Smooth muscle cell (in vitro differentiated cells): ENCODE results near the gene RSPO4. TPM values are rescaled to one million over a fixed set of nuclear protein-coding genes. Genes with fewer than 3 reads are reported as not detected.

Experiments used
- DNase-seq: peaks from one replicate; lab custom pipeline; 2025; ENCODE audit not compliant: unreplicated experiment; lab: John Stamatoyannopoulos, UW
- H2AFZ ChIP-seq: fragments of 200-600 bp; sonication (generic); 2 replicates; pipeline ENCODE4 v1.6.0; 2016; ENCODE audit warnings: antibody characterized with exemption, low read depth, mild to moderate bottlenecking
- H3F3A ChIP-seq: fragments of 200-600 bp; sonication (generic); 2 replicates; pipeline ENCODE4 v1.6.0; 2017; ENCODE audit warnings: antibody characterized with exemption, low read depth
- H3K27ac ChIP-seq: fragments of 200-600 bp; sonication (generic); 2 replicates; pipeline ENCODE4 v1.5.1; 2016; ENCODE audit warnings: low read depth, mild to moderate bottlenecking
- H3K27me3 ChIP-seq: fragments of 200-600 bp; sonication (generic); 2 replicates; pipeline ENCODE4 v1.6.1; 2016; ENCODE audit warnings: low read depth, mild to moderate bottlenecking
- H3K36me3 ChIP-seq: fragments of 200-600 bp; sonication (generic); 2 replicates; pipeline ENCODE4 v1.5.1; 2016; ENCODE audit warnings: low read depth
- H3K4me1 ChIP-seq: fragments of 200-600 bp; sonication (generic); 2 replicates; pipeline ENCODE4 v1.5.1; 2016; ENCODE audit warnings: low read depth
- H3K4me2 ChIP-seq: fragments of 200-600 bp; sonication (generic); 2 replicates; pipeline ENCODE4 v1.6.0; 2016; ENCODE audit warnings: mild to moderate bottlenecking
- H3K4me3 ChIP-seq: fragments of 200-600 bp; sonication (generic); 2 replicates; pipeline ENCODE4 v1.5.1; 2016; ENCODE audit warnings: mild to moderate bottlenecking
- H3K79me2 ChIP-seq: fragments of 200-600 bp; sonication (generic); 2 replicates; pipeline ENCODE4 v1.6.0; 2016; ENCODE audit warnings: low read depth, mild to moderate bottlenecking
- H3K9ac ChIP-seq: fragments of 200-600 bp; sonication (generic); 2 replicates; pipeline ENCODE4 v1.6.0; 2016; ENCODE audit warnings: low read depth
- H3K9me3 ChIP-seq: fragments of 200-600 bp; sonication (generic); replicated peaks from 2 replicates; pipeline ENCODE4 v1.5.1; 2016; ENCODE audit warnings: low read depth
- H4K20me1 ChIP-seq: fragments of 200-600 bp; sonication (generic); 2 replicates; pipeline ENCODE4 v1.6.0; 2016; ENCODE audit warnings: low read depth
- WGBS: methylation state at CpG from one replicate; pipeline ENCODE4 v1.1.7; 2016; ENCODE audit warnings: low lambda C conversion rate; 5-methylcytosine and 5-hydroxymethylcytosine counted together
- polyA plus RNA-seq: library from polyadenylated mRNA; unstranded; fragments of >200 nt; fragmentation: Nextera tagmentation; extraction: Ambion mirVana; gene quantifications from 2 replicates; pipeline ENCODE4 v1.2.1, GENCODE V29; 2016
- total RNA-seq: library from RNA; depleted of rRNA; stranded (reverse); fragments of >200 nt; gene quantifications from 2 replicates; pipeline ENCODE4 v1.2.3, GENCODE V29; 2014
- TF ChIP-seq, protein P1 (sequence below): fragments of 200-600 bp; sonication (generic); IDR thresholded peaks from 2 replicates; pipeline ENCODE4 v1.5.1; 2017; ENCODE audit warnings: borderline replicate concordance, mild to moderate bottlenecking, antibody characterized with exemption; ENCODE audit not compliant: insufficient read depth, poor library complexity, severe bottlenecking

The RSPO4 gene
- total and polyA plus RNA-seq, 2 experiments from 2014 or later = 1.3 to 5.0 TPM

DNA sequence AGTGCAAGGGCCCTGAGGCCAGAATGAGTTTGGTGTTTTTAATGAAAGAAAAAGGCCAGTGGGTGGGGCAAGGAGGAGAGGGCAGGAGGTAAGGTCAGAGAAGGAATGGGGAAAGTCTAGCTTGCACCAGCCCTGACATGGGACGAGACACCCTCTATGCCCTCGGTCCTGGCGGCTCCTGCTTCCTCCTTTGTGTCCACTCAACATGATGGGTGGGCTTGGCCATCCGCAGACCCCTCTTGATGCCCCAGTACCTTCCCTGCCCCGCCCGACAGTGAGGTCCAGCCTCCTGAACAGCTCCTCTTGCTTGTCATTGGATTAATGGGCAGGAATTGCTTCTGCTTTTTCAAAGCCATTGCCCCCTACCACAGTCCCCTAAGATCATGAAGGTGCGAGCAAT, 52.4 kb downstream of the RSPO4 start:
- no peaks in the 10 kb centered on the region for H3F3A ChIP-seq
- H3K36me3 ChIP-seq = no peaks in the 10 kb centered on the region
- no peak overlapping the region for H3K4me2 ChIP-seq
- H3K79me2 ChIP-seq = no peaks in the 10 kb centered on the region
- no peak overlapping the region for H3K4me3 ChIP-seq
- 92% methylated on average over 3 of the region's 7 CpGs for WGBS
- H3K9me3 ChIP-seq = no peaks in the 10 kb centered on the region
- no peaks in the 10 kb centered on the region for H4K20me1 ChIP-seq
- TF ChIP-seq, protein P1, sequence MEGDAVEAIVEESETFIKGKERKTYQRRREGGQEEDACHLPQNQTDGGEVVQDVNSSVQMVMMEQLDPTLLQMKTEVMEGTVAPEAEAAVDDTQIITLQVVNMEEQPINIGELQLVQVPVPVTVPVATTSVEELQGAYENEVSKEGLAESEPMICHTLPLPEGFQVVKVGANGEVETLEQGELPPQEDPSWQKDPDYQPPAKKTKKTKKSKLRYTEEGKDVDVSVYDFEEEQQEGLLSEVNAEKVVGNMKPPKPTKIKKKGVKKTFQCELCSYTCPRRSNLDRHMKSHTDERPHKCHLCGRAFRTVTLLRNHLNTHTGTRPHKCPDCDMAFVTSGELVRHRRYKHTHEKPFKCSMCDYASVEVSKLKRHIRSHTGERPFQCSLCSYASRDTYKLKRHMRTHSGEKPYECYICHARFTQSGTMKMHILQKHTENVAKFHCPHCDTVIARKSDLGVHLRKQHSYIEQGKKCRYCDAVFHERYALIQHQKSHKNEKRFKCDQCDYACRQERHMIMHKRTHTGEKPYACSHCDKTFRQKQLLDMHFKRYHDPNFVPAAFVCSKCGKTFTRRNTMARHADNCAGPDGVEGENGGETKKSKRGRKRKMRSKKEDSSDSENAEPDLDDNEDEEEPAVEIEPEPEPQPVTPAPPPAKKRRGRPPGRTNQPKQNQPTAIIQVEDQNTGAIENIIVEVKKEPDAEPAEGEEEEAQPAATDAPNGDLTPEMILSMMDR = no peak
- H3K27ac ChIP-seq = no peak overlapping the region
- H2AFZ ChIP-seq = no peak overlapping the region
- DNase-seq = no peak
- no peak overlapping the region for H3K9ac ChIP-seq
- no peaks in the 10 kb centered on the region for H3K4me1 ChIP-seq
- no peaks in the 10 kb centered on the region for H3K27me3 ChIP-seq

DNA sequence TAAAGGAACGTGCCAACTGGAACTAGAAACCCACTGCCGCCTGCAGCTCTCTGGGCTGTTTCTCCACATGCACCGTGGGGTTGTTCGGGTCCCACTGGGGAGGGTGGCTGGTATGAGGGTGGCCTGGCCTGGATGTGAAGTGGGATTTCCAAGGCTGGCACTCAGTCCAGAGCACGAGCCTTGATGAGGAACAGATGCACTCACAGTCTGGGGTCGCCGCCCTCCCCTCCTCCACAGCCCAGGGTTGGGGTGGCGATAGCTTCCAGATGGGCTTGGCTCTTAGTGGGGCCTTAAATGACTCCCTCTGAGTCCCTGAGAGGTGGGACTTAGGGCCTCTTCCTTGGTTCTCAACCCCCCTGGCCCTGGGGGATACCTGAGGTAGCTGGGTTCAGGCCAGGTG, 55.3 kb downstream of the RSPO4 start:
- no peak for DNase-seq
- WGBS = 93% methylated on average over 7 of the region's 8 CpGs
- Histone ChIP-seq H4K20me1 (no peaks in the 10 kb centered on the region), H3K27ac (no peak overlapping the region), H2AFZ (no peak overlapping the region), H3K27me3 (no peaks in the 10 kb centered on the region), H3K9me3 (no peaks in the 10 kb centered on the region), H3F3A (no peaks in the 10 kb centered on the region), H3K79me2 (no peaks in the 10 kb centered on the region), H3K4me2 (no peak overlapping the region), H3K9ac (no peak overlapping the region), H3K4me1 (no peaks in the 10 kb centered on the region), H3K4me3 (no peak overlapping the region), H3K36me3 (no peaks in the 10 kb centered on the region)
- TF ChIP-seq, protein P1 = no peak

DNA sequence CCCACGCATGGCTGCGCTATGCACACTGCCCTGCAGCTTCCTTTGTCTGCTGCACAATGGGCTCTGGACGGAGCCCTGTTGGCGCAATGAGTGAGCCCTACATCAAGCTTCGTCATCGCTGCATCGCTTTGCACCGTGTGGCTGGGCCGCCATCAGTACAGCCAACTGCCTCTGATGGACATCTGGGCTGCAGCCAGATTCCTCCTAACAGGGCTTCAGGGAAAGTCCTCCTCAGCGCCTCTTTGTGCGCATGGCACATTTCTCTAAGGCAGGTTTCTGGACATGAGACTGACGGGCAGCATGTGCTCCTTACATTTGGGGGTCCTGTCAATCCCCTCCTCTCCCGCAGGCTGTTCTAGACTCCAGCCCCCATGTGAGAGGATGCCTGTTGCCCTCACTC, 56.3 kb downstream of the RSPO4 start:
- Histone ChIP-seq H3K4me3 (no peak overlapping the region), H4K20me1 (no peaks in the 10 kb centered on the region), H3K79me2 (no peaks in the 10 kb centered on the region), H3F3A (no peaks in the 10 kb centered on the region), H3K4me2 (no peak overlapping the region), H3K27ac (no peak overlapping the region), H3K9ac (no peak overlapping the region), H2AFZ (no peak overlapping the region), H3K4me1 (no peaks in the 10 kb centered on the region), H3K9me3 (no peaks in the 10 kb centered on the region), H3K36me3 (no peaks in the 10 kb centered on the region), H3K27me3 (no peaks in the 10 kb centered on the region)
- no peak for DNase-seq
- TF ChIP-seq, protein P1 = no peak
- 92% methylated on average over 13 of the region's 13 CpGs for WGBS

DNA sequence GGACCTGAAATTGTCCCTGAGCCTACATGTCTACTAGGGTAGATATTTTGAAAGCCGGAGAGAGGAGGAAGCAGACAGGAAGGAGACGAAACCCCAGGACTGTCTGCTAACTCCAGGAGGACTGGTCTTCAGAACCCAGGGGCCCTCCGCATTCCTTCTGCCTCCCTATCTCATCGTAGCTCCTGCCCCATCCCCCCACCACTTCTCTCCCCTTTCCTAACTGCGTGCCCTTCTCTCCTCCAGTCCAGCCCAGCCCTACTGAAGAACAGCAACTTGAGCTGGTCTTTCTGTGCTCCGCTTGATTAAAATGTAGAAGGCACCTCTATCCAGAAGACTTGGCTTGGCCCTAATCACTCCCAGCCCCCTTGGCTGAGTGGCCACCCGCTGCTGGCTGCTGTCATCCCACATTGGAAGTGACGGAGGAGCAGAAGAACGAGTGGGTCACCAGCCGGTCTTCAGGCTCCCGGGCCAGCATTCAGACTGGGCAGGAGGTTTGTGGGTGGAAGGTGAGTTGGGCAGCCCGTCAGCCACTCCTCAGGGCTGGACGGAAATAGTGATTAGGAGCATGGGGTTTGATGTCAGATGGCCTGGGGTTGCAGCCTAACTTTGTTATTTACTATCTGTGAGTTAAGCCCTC, 57.2 kb downstream of the RSPO4 start:
- no peaks in the 10 kb centered on the region for H3K79me2 ChIP-seq
- no peak overlapping the region for H3K4me2 ChIP-seq
- no peaks in the 10 kb centered on the region for H4K20me1 ChIP-seq
- no peak overlapping the region for H3K4me3 ChIP-seq
- H3K27ac ChIP-seq = no peak overlapping the region
- no peak overlapping the region for H2AFZ ChIP-seq
- TF ChIP-seq, protein P1 = no peak
- no peak for DNase-seq
- H3K36me3 ChIP-seq = no peaks in the 10 kb centered on the region
- no peak overlapping the region for H3K9ac ChIP-seq
- WGBS = 62% methylated on average over 13 of the region's 13 CpGs
- no peaks in the 10 kb centered on the region for H3K4me1 ChIP-seq
- H3K27me3 ChIP-seq = no peaks in the 10 kb centered on the region
- H3F3A ChIP-seq = no peaks in the 10 kb centered on the region
- H3K9me3 ChIP-seq = no peaks in the 10 kb centered on the region
